Hypothalamus (tissue), 51 donors: Measurements from ENCODE around the gene NT5DC3.
"Not testable (repeated sequence)": the region's sequence is repeated elsewhere in the genome, so short reads cannot be mapped to it uniquely, and the experiment has no call there.

Experiments
- DNase-seq, 51 donors: peaks; one replicate each; lab custom pipeline; 2025; lab: John Stamatoyannopoulos, UW

NT5DC3 gene

GRCh38 chr12:103810111-103810510, 30.9 kb downstream of the NT5DC3 start:
- no peak for DNase-seq

DNA sequence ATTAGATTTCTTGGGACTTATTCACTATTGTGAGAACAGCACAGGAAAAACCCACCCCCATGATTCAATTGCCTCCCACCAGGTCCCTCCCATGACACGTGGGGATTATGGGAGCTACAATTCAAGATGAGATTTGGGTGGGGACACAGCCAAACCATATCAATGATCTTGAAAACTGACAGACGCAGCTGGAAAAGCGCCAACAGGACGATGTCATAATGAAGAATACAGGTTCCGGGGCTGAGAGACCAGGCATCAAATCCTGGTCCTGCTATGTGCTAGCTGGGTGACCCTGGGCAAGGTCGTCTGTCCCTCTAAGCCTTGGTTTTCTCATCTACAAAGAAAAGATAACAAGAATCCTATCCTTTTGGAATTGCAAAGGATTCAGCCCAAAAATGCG, 31.4 kb downstream of the NT5DC3 start:
- not testable (repeated sequence) for DNase-seq

DNA sequence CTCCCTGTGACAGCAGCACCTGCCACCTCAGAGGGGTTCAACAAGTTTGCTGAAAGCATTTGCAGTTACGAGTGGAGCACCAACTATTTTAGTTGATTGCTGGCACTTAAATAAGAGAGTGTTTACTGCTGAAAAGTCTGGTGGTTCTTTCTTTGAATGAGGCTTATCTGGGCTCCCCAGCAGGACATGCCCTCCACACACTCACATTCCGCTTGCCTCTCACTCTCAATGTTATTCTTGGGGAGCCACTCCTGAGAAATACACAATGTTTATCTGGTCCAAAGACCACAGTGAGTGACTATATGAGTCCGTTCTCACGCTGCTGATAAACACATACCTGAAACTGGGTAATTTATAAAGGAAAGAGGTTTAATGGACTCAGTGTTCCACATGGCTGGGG, 31.9 kb downstream of the NT5DC3 start:
- DNase-seq: no peak

- no peak for DNase-seq
Observed at GRCh38 chr12:103808239-103808880, 32.7 kb downstream of the NT5DC3 start.

- no peak for DNase-seq
Observed at GRCh38 chr12:103807561-103808238, 33.3 kb downstream of the NT5DC3 start.

- no peak for DNase-seq
Observed at GRCh38 chr12:103806803-103807202, 34.2 kb downstream of the NT5DC3 start.

DNA sequence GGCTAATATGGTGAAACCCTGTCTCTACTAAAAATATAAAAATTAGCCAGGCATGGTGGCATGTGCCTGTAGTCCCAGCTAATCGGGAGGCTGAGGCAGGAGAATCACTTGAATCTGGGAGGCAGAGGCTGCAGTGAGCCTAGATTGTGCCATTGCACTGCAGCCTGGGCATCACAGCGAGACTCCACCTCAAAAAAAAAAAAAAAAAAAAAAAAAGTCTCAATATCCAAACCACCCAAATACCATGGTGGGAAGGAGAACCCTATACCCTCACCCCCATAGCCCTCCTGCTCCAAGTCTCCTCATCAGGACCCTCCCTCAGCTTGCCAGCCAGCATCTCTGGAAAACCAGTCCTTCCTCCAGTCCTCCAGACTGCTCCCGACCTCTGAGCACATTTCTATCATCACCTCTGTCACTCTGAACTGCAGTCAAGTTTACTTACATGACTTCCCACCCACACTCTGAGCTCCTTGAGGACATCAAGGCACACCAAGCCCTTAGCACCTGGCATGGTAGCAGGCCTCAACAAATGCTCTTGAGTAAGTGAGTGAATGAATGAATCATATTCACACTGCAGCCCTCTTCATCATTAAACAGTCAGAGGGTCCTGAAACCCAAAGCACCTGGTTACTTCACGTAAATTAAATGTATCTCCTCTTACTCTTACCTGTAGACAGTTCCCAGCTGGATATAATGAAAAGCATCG, 35.2 kb downstream of the NT5DC3 start:
- no peak for DNase-seq

- DNase-seq: no peak
Observed at GRCh38 chr12:103803847-103804246, 37.2 kb downstream of the NT5DC3 start.

- DNase-seq: no peak
Observed at GRCh38 chr12:103802586-103802886, 38.5 kb downstream of the NT5DC3 start.

GRCh38 chr12:103801709-103802585, 39.1 kb downstream of the NT5DC3 start:
- DNase-seq: peak in 7 of 51 donors; percentile 6 to 41 (median 11)

DNA sequence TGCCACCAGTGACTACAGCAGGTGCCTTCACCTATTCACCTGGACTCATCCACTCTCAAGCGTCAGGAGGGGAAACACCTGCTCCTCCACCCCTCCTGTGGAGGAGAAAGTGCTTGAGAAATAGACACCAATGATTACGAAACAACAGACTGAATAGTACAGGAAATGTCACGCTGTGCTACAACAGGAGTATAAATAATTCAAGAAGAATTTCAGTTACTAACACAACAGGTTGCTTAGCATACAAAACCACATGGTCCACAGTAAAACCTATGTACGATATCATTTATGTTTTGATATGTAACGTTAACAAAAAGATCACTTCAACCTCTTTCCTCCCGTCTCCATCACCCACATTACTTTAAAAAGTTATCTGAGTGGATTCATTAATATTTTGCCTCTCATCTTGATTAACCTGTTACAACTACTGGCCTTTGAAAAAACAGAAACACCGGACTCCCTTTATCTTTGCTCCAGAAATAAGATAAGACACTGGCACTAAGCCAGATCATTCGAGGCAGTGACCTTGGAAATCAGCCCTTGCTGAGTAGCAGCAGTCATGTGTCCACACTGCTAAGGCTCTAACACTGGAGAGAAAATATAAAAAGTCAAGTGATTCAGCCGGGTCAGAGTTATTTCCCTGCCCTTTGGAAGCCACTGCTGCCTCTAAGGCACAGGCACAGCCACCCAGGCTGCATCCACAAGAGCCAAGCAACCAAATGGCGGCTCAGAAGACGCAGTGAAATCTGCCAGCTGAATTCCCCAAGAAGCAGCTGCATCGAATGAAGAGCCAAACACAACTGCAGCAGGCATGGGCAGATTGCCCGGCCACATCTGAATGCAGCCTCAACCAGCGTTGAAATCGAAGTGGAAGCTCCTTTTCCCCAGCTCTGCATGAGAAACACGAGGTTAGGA, 40.9 kb downstream of the NT5DC3 start:
- DNase-seq: peak in 37 of 51 donors; percentile 7 to 74 (median 42)

GRCh38 chr12:103799504-103799856, 41.6 kb downstream of the NT5DC3 start:
- no peak for DNase-seq

DNA sequence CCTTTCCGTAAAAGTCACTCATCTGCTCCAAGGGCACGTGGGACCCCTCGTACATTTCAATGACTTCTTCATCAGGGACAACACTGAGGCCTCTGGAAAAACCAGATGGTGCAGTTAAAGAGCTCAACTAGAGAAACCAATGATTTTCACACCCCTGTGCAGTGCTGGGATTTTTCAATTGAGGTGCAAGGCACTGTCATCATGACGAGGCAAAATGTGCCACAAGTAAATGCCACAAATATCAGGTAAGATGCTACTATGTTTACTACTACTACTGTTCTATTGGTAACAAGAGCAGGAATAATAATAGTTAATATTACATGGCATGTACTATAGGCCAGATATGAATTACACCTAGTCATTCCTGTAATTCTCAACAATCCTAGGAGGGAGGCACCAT, 42.4 kb downstream of the NT5DC3 start:
- DNase-seq: no peak

- no peak for DNase-seq
Observed at GRCh38 chr12:103794309-103795213, 46.5 kb downstream of the NT5DC3 start.

- no peak for DNase-seq
Observed at GRCh38 chr12:103793512-103794045, 47.5 kb downstream of the NT5DC3 start.

- no peak for DNase-seq
Observed at GRCh38 chr12:103793046-103793445, 48.0 kb downstream of the NT5DC3 start.

DNA sequence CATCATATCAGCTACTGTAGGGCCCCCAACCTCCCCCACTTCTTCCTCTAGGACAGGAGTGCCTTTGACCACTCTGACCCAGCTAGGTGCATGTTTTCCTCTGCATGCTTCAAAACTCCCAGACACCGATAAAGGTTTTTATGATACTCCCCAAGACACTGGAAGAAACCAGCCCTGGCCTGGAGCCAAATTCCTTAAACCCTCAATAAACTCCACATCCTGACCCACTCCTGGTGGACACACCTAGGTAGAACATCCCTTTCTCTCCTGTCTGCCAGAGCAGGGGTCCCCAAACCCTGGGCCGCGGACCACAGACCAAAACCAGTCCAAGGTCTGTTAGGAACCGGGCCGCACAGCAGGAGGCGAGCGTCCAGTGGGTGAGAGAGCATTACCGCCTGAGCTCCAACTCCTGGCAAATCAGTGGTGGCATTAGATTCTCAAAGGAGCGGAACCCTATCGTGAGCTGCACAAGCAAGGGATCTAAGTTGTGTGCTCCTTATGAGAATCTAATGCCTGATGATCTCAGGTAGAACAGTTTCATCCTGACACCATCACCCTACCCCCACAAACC, 49.6 kb downstream of the NT5DC3 start:
- no peak for DNase-seq

- no peak for DNase-seq
Observed at GRCh38 chr12:103786201-103786600, 54.8 kb downstream of the NT5DC3 start.
